Neural progenitor cell (in vitro differentiated cells): Measurements from ENCODE around the gene SOBP. TPM values are rescaled to one million over a fixed set of nuclear protein-coding genes. Genes with fewer than 3 reads are reported as not detected.

ENCODE experiments used
- DNase-seq: peaks from one replicate; pipeline ENCODE4 v3.0.0-alpha.2; 2016; ENCODE audit warnings: low spot score
- H2AFZ ChIP-seq: fragments of 200-600 bp; sonication (generic); replicated peaks from 2 replicates; pipeline ENCODE4 v1.6.1; 2016; ENCODE audit warnings: antibody characterized with exemption
- H3F3A ChIP-seq: fragments of 200-600 bp; sonication (generic); 2 replicates; pipeline ENCODE4 v1.6.1; 2016; ENCODE audit warnings: antibody characterized with exemption, low read depth
- H3K27ac ChIP-seq: fragments of 200-600 bp; sonication (generic); 2 replicates; pipeline ENCODE4 v1.5.1; 2016; ENCODE audit warnings: mild to moderate bottlenecking
- H3K27me3 ChIP-seq: fragments of 200-600 bp; sonication (generic); 2 replicates; pipeline ENCODE4 v1.6.1; 2016; ENCODE audit warnings: mild to moderate bottlenecking, moderate library complexity
- H3K36me3 ChIP-seq: fragments of 200-600 bp; sonication (generic); 2 replicates; pipeline ENCODE4 v1.5.1; 2016
- H3K4me1 ChIP-seq: fragments of 200-600 bp; sonication (generic); 2 replicates; pipeline ENCODE4 v1.6.1; 2016; ENCODE audit warnings: mixed run types
- H3K4me2 ChIP-seq: fragments of 200-600 bp; sonication (generic); 2 replicates; pipeline ENCODE4 v1.6.1; 2016
- H3K4me3 ChIP-seq: fragments of 200-600 bp; sonication (generic); 2 replicates; pipeline ENCODE4 v1.5.1; 2016
- H3K79me2 ChIP-seq: fragments of 200-600 bp; sonication (generic); 2 replicates; pipeline ENCODE4 v1.6.1; 2016; ENCODE audit warnings: low read depth
- H3K9ac ChIP-seq: fragments of 200-600 bp; sonication (generic); 2 replicates; pipeline ENCODE4 v1.6.1; 2016
- H3K9me3 ChIP-seq: fragments of 200-600 bp; sonication (generic); 2 replicates; pipeline ENCODE4 v1.5.1; 2016; ENCODE audit warnings: low read depth
- H4K20me1 ChIP-seq: fragments of 200-600 bp; sonication (generic); 2 replicates; pipeline ENCODE4 v1.6.1; 2016; ENCODE audit warnings: low read depth
- H3K27ac Mint-ChIP-seq: 3 replicates; pipeline ENCODE4 v1.8.0; 2021; ENCODE audit warnings: mixed read lengths
- H3K27me3 Mint-ChIP-seq: 2 replicates; pipeline ENCODE4 v1.8.0; 2022; ENCODE audit warnings: low read depth, mild to moderate bottlenecking, inconsistent platforms, moderate library complexity, mixed read lengths; ENCODE audit not compliant: insufficient read depth
- H3K36me3 Mint-ChIP-seq: 3 replicates; pipeline ENCODE4 v1.8.0; 2021; ENCODE audit warnings: mixed read lengths
- H3K4me1 Mint-ChIP-seq: 3 replicates; pipeline ENCODE4 v1.8.0; 2021; ENCODE audit warnings: mixed read lengths
- H3K4me3 Mint-ChIP-seq: 3 replicates; pipeline ENCODE4 v1.8.0; 2021; ENCODE audit warnings: mild to moderate bottlenecking, moderate library complexity, mixed read lengths
- H3K9me3 Mint-ChIP-seq: 3 replicates; pipeline ENCODE4 v1.8.0; 2020; ENCODE audit warnings: mixed read lengths
- CTCF ChIP-seq: fragments of 200-600 bp; sonication (generic); IDR thresholded peaks from 2 replicates; pipeline ENCODE4 v1.5.1; 2017; ENCODE audit warnings: antibody characterized with exemption, mild to moderate bottlenecking
- EZH2 ChIP-seq: fragments of 200-600 bp; sonication (generic); IDR thresholded peaks from 2 replicates; pipeline ENCODE4 v1.6.1; 2017; ENCODE audit warnings: antibody characterized with exemption, mild to moderate bottlenecking, moderate library complexity
- EZH2phosphoT487 ChIP-seq: fragments of 200-600 bp; sonication (generic); IDR thresholded peaks from 2 replicates; pipeline ENCODE4 v1.6.1; 2017; ENCODE audit warnings: antibody characterized with exemption
- total RNA-seq: library from RNA; depleted of rRNA; stranded (reverse); fragments of >200 nt; gene quantifications from 2 replicates; pipeline ENCODE4 v1.2.3, GENCODE V29; 2015; ENCODE audit warnings: low replicate concordance

Gene SOBP
- total RNA-seq, 1 donor from 2014 or later = 12.6 TPM

- Histone ChIP-seq H3K27ac (no peak overlapping the region), H4K20me1 (no peaks in the 10 kb centered on the region), H3K9ac (no peak overlapping the region), H3K36me3 (peaks cover 3% of the 10 kb centered on the region), H3K4me3 (no peak overlapping the region), H2AFZ (no peak overlapping the region), H3K27me3 (no peaks in the 10 kb centered on the region), H3F3A (no peaks in the 10 kb centered on the region), H3K4me1 (peaks cover 11% of the 10 kb centered on the region), H3K9me3 (no peaks in the 10 kb centered on the region), H3K79me2 (no peaks in the 10 kb centered on the region), H3K4me2 (no peak overlapping the region)
- H3K36me3 Mint-ChIP-seq = peaks cover 30% of the 10 kb centered on the region
- H3K27me3 Mint-ChIP-seq = peaks cover 7% of the 10 kb centered on the region
- no peak for DNase-seq
- H3K27ac Mint-ChIP-seq = no peak overlapping the region
- H3K4me3 Mint-ChIP-seq = no peak overlapping the region
- H3K9me3 Mint-ChIP-seq = no peaks in the 10 kb centered on the region
- no peak for TF ChIP-seq EZH2phosphoT487
- TF ChIP-seq CTCF = no peak
- no peak for TF ChIP-seq EZH2
- peaks cover 71% of the 10 kb centered on the region for H3K4me1 Mint-ChIP-seq
Observed at GRCh38 chr6:107661291-107661690, 171.4 kb downstream of the SOBP start.

- H3K27me3 Mint-ChIP-seq = peaks cover 7% of the 10 kb centered on the region
- no peak overlapping the region for H3K27ac ChIP-seq
- H3K79me2 ChIP-seq = no peaks in the 10 kb centered on the region
- no peaks in the 10 kb centered on the region for H3K27me3 ChIP-seq
- no peak overlapping the region for H3K4me2 ChIP-seq
- no peak for DNase-seq
- H3K36me3 Mint-ChIP-seq = peaks cover 32% of the 10 kb centered on the region
- TF ChIP-seq EZH2phosphoT487 = no peak
- no peak for TF ChIP-seq CTCF
- TF ChIP-seq EZH2 = no peak
- no peak overlapping the region for H3K4me3 ChIP-seq
- H3K4me1 ChIP-seq = peaks cover 17% of the 10 kb centered on the region
- H3K9ac ChIP-seq = no peak overlapping the region
- H3K4me1 Mint-ChIP-seq = peaks cover 73% of the 10 kb centered on the region
- no peak overlapping the region for H2AFZ ChIP-seq
- no peak overlapping the region for H3K4me3 Mint-ChIP-seq
- H3K27ac Mint-ChIP-seq = peak overlapping the region; percentile 5
- no peaks in the 10 kb centered on the region for H3K9me3 ChIP-seq
- no peaks in the 10 kb centered on the region for H3F3A ChIP-seq
- peaks cover 3% of the 10 kb centered on the region for H3K36me3 ChIP-seq
- no peaks in the 10 kb centered on the region for H4K20me1 ChIP-seq
- no peaks in the 10 kb centered on the region for H3K9me3 Mint-ChIP-seq
Observed at GRCh38 chr6:107662333-107662732, 172.4 kb downstream of the SOBP start.

GRCh38 chr6:107663308-107663707, 173.4 kb downstream of the SOBP start:
- no peaks in the 10 kb centered on the region for H3K79me2 ChIP-seq
- no peak overlapping the region for H3K9ac ChIP-seq
- Mint-ChIP-seq H3K4me3 (no peak overlapping the region), H3K4me1 (peaks cover 67% of the 10 kb centered on the region), H3K36me3 (peaks cover 32% of the 10 kb centered on the region), H3K27ac (no peak overlapping the region), H3K9me3 (no peaks in the 10 kb centered on the region), H3K27me3 (peaks cover 7% of the 10 kb centered on the region)
- H3K27ac ChIP-seq = no peak overlapping the region
- no peaks in the 10 kb centered on the region for H3K9me3 ChIP-seq
- no peak overlapping the region for H2AFZ ChIP-seq
- no peaks in the 10 kb centered on the region for H4K20me1 ChIP-seq
- peaks cover 3% of the 10 kb centered on the region for H3K36me3 ChIP-seq
- DNase-seq = no peak
- H3K27me3 ChIP-seq = no peaks in the 10 kb centered on the region
- no peak for TF ChIP-seq EZH2
- TF ChIP-seq EZH2phosphoT487 = no peak
- no peak for TF ChIP-seq CTCF
- peaks cover 15% of the 10 kb centered on the region for H3K4me1 ChIP-seq
- no peak overlapping the region for H3K4me3 ChIP-seq
- no peaks in the 10 kb centered on the region for H3F3A ChIP-seq
- H3K4me2 ChIP-seq = no peak overlapping the region

GRCh38 chr6:107665382-107665781, 175.5 kb downstream of the SOBP start:
- no peaks in the 10 kb centered on the region for H3K9me3 Mint-ChIP-seq
- DNase-seq = no peak
- peaks cover 7% of the 10 kb centered on the region for H3K27me3 Mint-ChIP-seq
- Histone ChIP-seq H2AFZ (no peak overlapping the region), H3K4me2 (no peak overlapping the region), H3K36me3 (no peaks in the 10 kb centered on the region), H3K27me3 (no peaks in the 10 kb centered on the region), H3K4me1 (peaks cover 15% of the 10 kb centered on the region), H3F3A (no peaks in the 10 kb centered on the region), H3K9me3 (no peaks in the 10 kb centered on the region), H3K27ac (no peak overlapping the region), H3K9ac (no peak overlapping the region), H3K4me3 (no peak overlapping the region), H4K20me1 (no peaks in the 10 kb centered on the region), H3K79me2 (no peaks in the 10 kb centered on the region)
- no peak overlapping the region for H3K4me3 Mint-ChIP-seq
- H3K27ac Mint-ChIP-seq = no peak overlapping the region
- peaks cover 55% of the 10 kb centered on the region for H3K4me1 Mint-ChIP-seq
- H3K36me3 Mint-ChIP-seq = peaks cover 17% of the 10 kb centered on the region
- no peak for TF ChIP-seq CTCF
- no peak for TF ChIP-seq EZH2
- no peak for TF ChIP-seq EZH2phosphoT487
